NB4 (cell line): ENCODE results near the gene UPF1.

Experiments used
- CTCF ChIP-seq: IDR thresholded peaks from one replicate; pipeline ENCODE4 v1.5.1; 2012; ENCODE audit warnings: low read depth, low read length
- MAX ChIP-seq: IDR thresholded peaks from 2 replicates; pipeline ENCODE4 v1.6.1; 2011; ENCODE audit warnings: low read depth, low read length
- POLR2A ChIP-seq: IDR thresholded peaks from 2 replicates; pipeline ENCODE4 v1.6.1; 2011; ENCODE audit warnings: mild to moderate bottlenecking; ENCODE audit not compliant: insufficient read length; ENCODE audit errors: extremely low read depth

- no peak for TF ChIP-seq CTCF
- no peak for TF ChIP-seq MAX
- TF ChIP-seq POLR2A, result no peak
Observed at GRCh38 chr19:18800079-18800478, 31.7 kb upstream of the UPF1 start.
